ENCODE measurements around the gene PRPF6. TPM values are rescaled to one million over a fixed set of nuclear protein-coding genes. Genes with fewer than 3 reads are reported as not detected.

Gene PRPF6
- total and polyA plus RNA-seq, 2 of the 13 experiments (the other 11 are each of a cell fraction or from before 2014, with no cell fraction given) = 63.7 to 101 TPM

- TF ChIP-seq ZNF318 (CRISPR knock-in tag; IDR thresholded peaks at IDR 0.05) (no peak; the same call in none of the 2 replicates), SP140L (CRISPR knock-in tag; IDR thresholded peaks at IDR 0.05; ENCODE audit: borderline replicate concordance) (no peak), LBX2 (CRISPR knock-in tag; IDR thresholded peaks at IDR 0.05; ENCODE audit: borderline replicate concordance) (peak; percentile 62; the same call in 1 of the 2 replicates), SRSF9 (IDR thresholded peaks at IDR 0.05; ENCODE audit: borderline replicate concordance, insufficient read depth, low read depth, low read length, poor library complexity, severe bottlenecking) (no peak), TBP (CRISPR knock-in tag; IDR thresholded peaks at IDR 0.05) (no peak), AGO1 (IDR thresholded peaks at IDR 0.05; ENCODE audit: low read depth, low read length, poor library complexity, severe bottlenecking) (peak; percentile 99), ZNF460 (CRISPR knock-in tag; IDR thresholded peaks at IDR 0.05; ENCODE audit: borderline replicate concordance) (no peak)
- TF ChIP-seq, protein P1, sequence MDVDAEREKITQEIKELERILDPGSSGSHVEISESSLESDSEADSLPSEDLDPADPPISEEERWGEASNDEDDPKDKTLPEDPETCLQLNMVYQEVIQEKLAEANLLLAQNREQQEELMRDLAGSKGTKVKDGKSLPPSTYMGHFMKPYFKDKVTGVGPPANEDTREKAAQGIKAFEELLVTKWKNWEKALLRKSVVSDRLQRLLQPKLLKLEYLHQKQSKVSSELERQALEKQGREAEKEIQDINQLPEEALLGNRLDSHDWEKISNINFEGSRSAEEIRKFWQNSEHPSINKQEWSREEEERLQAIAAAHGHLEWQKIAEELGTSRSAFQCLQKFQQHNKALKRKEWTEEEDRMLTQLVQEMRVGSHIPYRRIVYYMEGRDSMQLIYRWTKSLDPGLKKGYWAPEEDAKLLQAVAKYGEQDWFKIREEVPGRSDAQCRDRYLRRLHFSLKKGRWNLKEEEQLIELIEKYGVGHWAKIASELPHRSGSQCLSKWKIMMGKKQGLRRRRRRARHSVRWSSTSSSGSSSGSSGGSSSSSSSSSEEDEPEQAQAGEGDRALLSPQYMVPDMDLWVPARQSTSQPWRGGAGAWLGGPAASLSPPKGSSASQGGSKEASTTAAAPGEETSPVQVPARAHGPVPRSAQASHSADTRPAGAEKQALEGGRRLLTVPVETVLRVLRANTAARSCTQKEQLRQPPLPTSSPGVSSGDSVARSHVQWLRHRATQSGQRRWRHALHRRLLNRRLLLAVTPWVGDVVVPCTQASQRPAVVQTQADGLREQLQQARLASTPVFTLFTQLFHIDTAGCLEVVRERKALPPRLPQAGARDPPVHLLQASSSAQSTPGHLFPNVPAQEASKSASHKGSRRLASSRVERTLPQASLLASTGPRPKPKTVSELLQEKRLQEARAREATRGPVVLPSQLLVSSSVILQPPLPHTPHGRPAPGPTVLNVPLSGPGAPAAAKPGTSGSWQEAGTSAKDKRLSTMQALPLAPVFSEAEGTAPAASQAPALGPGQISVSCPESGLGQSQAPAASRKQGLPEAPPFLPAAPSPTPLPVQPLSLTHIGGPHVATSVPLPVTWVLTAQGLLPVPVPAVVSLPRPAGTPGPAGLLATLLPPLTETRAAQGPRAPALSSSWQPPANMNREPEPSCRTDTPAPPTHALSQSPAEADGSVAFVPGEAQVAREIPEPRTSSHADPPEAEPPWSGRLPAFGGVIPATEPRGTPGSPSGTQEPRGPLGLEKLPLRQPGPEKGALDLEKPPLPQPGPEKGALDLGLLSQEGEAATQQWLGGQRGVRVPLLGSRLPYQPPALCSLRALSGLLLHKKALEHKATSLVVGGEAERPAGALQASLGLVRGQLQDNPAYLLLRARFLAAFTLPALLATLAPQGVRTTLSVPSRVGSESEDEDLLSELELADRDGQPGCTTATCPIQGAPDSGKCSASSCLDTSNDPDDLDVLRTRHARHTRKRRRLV (CRISPR knock-in tag; IDR thresholded peaks at IDR 0.05) = no peak
- TF ChIP-seq, protein P2, sequence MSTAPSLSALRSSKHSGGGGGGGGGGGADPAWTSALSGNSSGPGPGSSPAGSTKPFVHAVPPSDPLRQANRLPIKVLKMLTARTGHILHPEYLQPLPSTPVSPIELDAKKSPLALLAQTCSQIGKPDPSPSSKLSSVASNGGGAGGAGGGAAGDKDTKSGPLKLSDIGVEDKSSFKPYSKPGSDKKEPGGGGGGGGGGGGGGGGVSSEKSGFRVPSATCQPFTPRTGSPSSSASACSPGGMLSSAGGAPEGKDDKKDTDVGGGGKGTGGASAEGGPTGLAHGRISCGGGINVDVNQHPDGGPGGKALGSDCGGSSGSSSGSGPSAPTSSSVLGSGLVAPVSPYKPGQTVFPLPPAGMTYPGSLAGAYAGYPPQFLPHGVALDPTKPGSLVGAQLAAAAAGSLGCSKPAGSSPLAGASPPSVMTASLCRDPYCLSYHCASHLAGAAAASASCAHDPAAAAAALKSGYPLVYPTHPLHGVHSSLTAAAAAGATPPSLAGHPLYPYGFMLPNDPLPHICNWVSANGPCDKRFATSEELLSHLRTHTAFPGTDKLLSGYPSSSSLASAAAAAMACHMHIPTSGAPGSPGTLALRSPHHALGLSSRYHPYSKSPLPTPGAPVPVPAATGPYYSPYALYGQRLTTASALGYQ (CRISPR knock-in tag; IDR thresholded peaks at IDR 0.05) = no peak; the same call in 1 of the 2 replicates
- TF ChIP-seq, protein P3, sequence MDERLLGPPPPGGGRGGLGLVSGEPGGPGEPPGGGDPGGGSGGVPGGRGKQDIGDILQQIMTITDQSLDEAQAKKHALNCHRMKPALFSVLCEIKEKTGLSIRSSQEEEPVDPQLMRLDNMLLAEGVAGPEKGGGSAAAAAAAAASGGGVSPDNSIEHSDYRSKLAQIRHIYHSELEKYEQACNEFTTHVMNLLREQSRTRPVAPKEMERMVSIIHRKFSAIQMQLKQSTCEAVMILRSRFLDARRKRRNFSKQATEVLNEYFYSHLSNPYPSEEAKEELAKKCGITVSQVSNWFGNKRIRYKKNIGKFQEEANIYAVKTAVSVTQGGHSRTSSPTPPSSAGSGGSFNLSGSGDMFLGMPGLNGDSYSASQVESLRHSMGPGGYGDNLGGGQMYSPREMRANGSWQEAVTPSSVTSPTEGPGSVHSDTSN (CRISPR knock-in tag; IDR thresholded peaks at IDR 0.05) = no peak
Observed at GRCh38 chr20:64042054-64042781, 61.3 kb downstream of the PRPF6 start (continued).

Measured in HepG2 (cell line).